Liver (tissue), 9 donors: ENCODE results near the gene KCNMA1. TPM values are rescaled to one million over a fixed set of nuclear protein-coding genes. Genes with fewer than 3 reads are reported as not detected.

ENCODE experiments used
- DNase-seq: peaks from one replicate; pipeline ENCODE4 v3.0.0-alpha.2; 2017; ENCODE audit warnings: low spot score
- H3K27ac ChIP-seq, 2 donors: one replicate each; pipeline ENCODE4 v1.7.0; 2013; ENCODE audit warnings: inconsistent platforms in 2 of 2, low read length in 2 of 2, control low read depth in 1 of 2, low read depth in 1 of 2, mild to moderate bottlenecking in 1 of 2
- H3K27me3 ChIP-seq, 4 donors: one replicate each; pipeline versions ENCODE4 v1.6.1 to v1.7.0; 2013; ENCODE audit warnings: low read length in 3 of 4, inconsistent platforms in 1 of 4, mild to moderate bottlenecking in 1 of 4, moderate library complexity in 1 of 4; ENCODE audit not compliant: control insufficient read depth in 4 of 4, insufficient read depth in 4 of 4
- H3K36me3 ChIP-seq, 4 donors: one replicate each; pipeline versions ENCODE4 v1.6.1 to v1.7.0; 2013; ENCODE audit warnings: low read length in 3 of 4, mild to moderate bottlenecking in 3 of 4, low read depth in 1 of 4, moderate library complexity in 1 of 4; ENCODE audit not compliant: control insufficient read depth in 4 of 4, insufficient read depth in 3 of 4
- H3K4me1 ChIP-seq, 4 donors: one replicate each; pipeline versions ENCODE4 v1.6.1 to v1.7.0; 2013; ENCODE audit warnings: low read length in 3 of 4, mild to moderate bottlenecking in 3 of 4, moderate library complexity in 1 of 4; ENCODE audit not compliant: control insufficient read depth in 4 of 4, insufficient read depth in 4 of 4
- H3K4me3 ChIP-seq, 3 donors: one replicate each; pipeline versions ENCODE4 v1.6.1 to v1.7.0; 2013; ENCODE audit warnings: low read length in 3 of 3, control low read depth in 1 of 3, low read depth in 1 of 3, mild to moderate bottlenecking in 1 of 3
- H3K9ac ChIP-seq, 2 donors: one replicate each; pipeline ENCODE4 v1.7.0; 2013; ENCODE audit warnings: low read length in 2 of 2, mild to moderate bottlenecking in 2 of 2, moderate library complexity in 2 of 2, control low read depth in 1 of 2, low read depth in 1 of 2
- H3K9me3 ChIP-seq, 4 donors: one replicate each; pipeline versions ENCODE4 v1.6.1 to v1.7.0; 2013; ENCODE audit warnings: low read length in 3 of 4; ENCODE audit not compliant: control insufficient read depth in 4 of 4
- EGR1 ChIP-seq, 2 donors: IDR thresholded peaks; 2 replicates each; pipeline ENCODE4 v1.6.1; 2016 to 2018; ENCODE audit warnings: antibody characterized with exemption in 2 of 2, low read depth in 2 of 2
- FOXA1 ChIP-seq: IDR thresholded peaks from 2 replicates; pipeline ENCODE4 v1.6.1; 2016; ENCODE audit warnings: antibody characterized with exemption
- FOXA2 ChIP-seq: IDR thresholded peaks from 2 replicates; pipeline ENCODE4 v1.6.1; 2016; ENCODE audit warnings: antibody characterized with exemption
- GABPA ChIP-seq, 2 donors: IDR thresholded peaks in 1 of 2; conservative IDR thresholded peaks in 1 of 2; 2 replicates each; pipeline ENCODE4 v1.6.1; 2016; ENCODE audit warnings: antibody characterized with exemption in 2 of 2, mild to moderate bottlenecking in 1 of 2, moderate library complexity in 1 of 2
- HNF4A ChIP-seq, 2 donors: conservative IDR thresholded peaks; 2 replicates each; pipeline ENCODE4 v1.6.1; 2016; ENCODE audit warnings: antibody characterized with exemption in 2 of 2, mild to moderate bottlenecking in 2 of 2
- HNF4G ChIP-seq: IDR thresholded peaks from 2 replicates; pipeline ENCODE4 v1.6.1; 2016; ENCODE audit warnings: antibody characterized with exemption
- JUND ChIP-seq, 2 donors: IDR thresholded peaks; 2 replicates each; pipeline ENCODE4 v1.6.1; 2016; ENCODE audit warnings: antibody characterized with exemption in 2 of 2
- NR2F2 ChIP-seq: IDR thresholded peaks from 2 replicates; pipeline ENCODE4 v1.6.1; 2016; ENCODE audit warnings: antibody characterized with exemption
- RAD21 ChIP-seq, 2 donors: IDR thresholded peaks; 2 replicates each; pipeline ENCODE4 v1.6.1; 2016; ENCODE audit warnings: antibody characterized with exemption in 2 of 2, mild to moderate bottlenecking in 2 of 2
- RXRA ChIP-seq, 2 donors: IDR thresholded peaks; 2 replicates each; pipeline ENCODE4 v1.6.1; 2017 to 2018; ENCODE audit warnings: antibody characterized with exemption in 2 of 2, mild to moderate bottlenecking in 1 of 2
- SP1 ChIP-seq: IDR thresholded peaks from 2 replicates; pipeline ENCODE4 v1.6.1; 2018; ENCODE audit warnings: antibody characterized with exemption, mild to moderate bottlenecking
- TAF1 ChIP-seq: conservative IDR thresholded peaks from 2 replicates; pipeline ENCODE4 v1.6.1; 2016; ENCODE audit warnings: antibody characterized with exemption, mild to moderate bottlenecking
- YY1 ChIP-seq: IDR thresholded peaks from 2 replicates; pipeline ENCODE4 v1.6.1; 2016; ENCODE audit warnings: antibody characterized with exemption, mild to moderate bottlenecking
- WGBS: extraction: QIAGEN DNeasy Blood & Tissue Kit; methylation state at CpG from one replicate; pipeline ENCODE4 v1.1.7; 2013; 5-methylcytosine and 5-hydroxymethylcytosine counted together
- polyA plus RNA-seq, 2 donors: library from polyadenylated mRNA; stranded (reverse) in 1 of 2; unstranded in 1 of 2; fragments of 200-250 nt in 1 of 2; fragments of >200 nt in 1 of 2; fragmentation: Nextera tagmentation in 1 of 2; extraction: Ambion mirVana in 1 of 2; gene quantifications; one replicate each; pipeline versions ENCODE4 v1.2.1 to v1.2.3, GENCODE V29; 2013 to 2015
- total RNA-seq, 2 donors: library from RNA; depleted of rRNA; stranded (reverse); fragments of >200 nt; gene quantifications; one replicate each; pipeline ENCODE4 v1.2.3, GENCODE V29; 2014
- TF ChIP-seq, protein P1 (sequence below): IDR thresholded peaks from 2 replicates; pipeline ENCODE4 v1.6.1; 2016; ENCODE audit warnings: antibody characterized with exemption
- TF ChIP-seq, protein P2 (sequence below): IDR thresholded peaks from 2 replicates; pipeline ENCODE4 v1.6.1; 2016; ENCODE audit warnings: antibody characterized with exemption
- TF ChIP-seq, protein P3 (sequence below): IDR thresholded peaks from 2 replicates; pipeline ENCODE4 v1.6.1; 2016; ENCODE audit warnings: antibody characterized with exemption
- TF ChIP-seq, protein P4 (sequence below): fragments of 150-350 bp; IDR thresholded peaks from 2 replicates; pipeline ENCODE4 v1.5.1; 2017; ENCODE audit warnings: improper control_type of control experiment, low read depth, low read length; ENCODE audit not compliant: missing input control
- TF ChIP-seq, protein P5 (sequence below): IDR thresholded peaks from 2 replicates; pipeline ENCODE4 v1.6.1; 2016; ENCODE audit warnings: antibody characterized with exemption, mild to moderate bottlenecking
- donor health status: healthy.
- donor health status: healthy.
- donor health status: healthy.
- donor health status: healthy.
- donor health status: healthy.

KCNMA1 gene
- total and polyA plus RNA-seq, 4 donors = 2.5 to 9.7 (median 4.7) TPM

DNA sequence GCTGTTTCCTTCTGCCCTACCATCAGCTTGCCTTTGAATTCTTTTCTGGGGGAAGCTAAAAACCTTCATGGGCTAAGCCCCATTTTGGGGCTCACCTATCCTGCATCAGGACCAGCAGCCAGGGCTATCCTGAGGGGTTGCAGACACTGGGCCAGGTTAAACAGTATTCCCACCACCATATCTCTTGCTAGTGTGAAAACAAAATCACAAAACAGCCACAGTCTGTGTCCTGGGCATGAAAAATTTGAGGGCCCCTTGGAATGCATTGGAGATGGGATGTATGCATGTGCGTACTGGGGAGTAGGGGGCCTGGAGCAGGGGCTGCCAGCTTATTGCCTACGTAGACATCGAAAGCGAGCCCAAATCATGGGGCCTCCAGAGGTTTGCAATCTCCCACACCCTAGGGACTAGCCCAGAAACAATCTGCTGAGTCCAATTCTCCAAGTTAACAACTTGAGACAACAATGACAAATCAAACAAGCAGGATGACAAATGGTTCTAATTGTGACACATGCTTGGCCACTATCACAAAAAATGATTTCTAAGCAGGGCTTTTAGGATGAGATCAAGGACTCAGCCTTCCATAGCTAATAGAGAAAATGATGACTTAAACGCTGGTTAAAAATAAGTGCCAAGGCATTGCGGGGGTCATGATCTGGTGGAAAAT, 557.1 kb downstream of the KCNMA1 start:
- Histone ChIP-seq H3K27ac (no peak overlapping the region), H3K4me1 (peaks cover 8 to 15% (median 12%) of the 10 kb centered on the region in 4 donors), H3K27me3 (no peaks in the 10 kb centered on the region), H3K9me3 (no peaks in the 10 kb centered on the region), H3K9ac (no peak overlapping the region), H3K4me3 (no peak overlapping the region), H3K36me3 (no peaks in the 10 kb centered on the region)
- 96% methylated on average over 6 of the region's 6 CpGs for whole genome bisulfite sequencing
- TF ChIP-seq GABPA (IDR thresholded peaks at IDR 0.05 in 1 of 2, conservative IDR thresholded peaks at IDR 0.05 in 1 of 2) (no peak), FOXA1 (no peak), HNF4A (conservative IDR thresholded peaks at IDR 0.05) (no peak), RXRA (IDR thresholded peaks at IDR 0.05) (no peak)
- TF ChIP-seq, protein P1, sequence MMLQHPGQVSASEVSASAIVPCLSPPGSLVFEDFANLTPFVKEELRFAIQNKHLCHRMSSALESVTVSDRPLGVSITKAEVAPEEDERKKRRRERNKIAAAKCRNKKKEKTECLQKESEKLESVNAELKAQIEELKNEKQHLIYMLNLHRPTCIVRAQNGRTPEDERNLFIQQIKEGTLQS = no peak
- DNase-seq = no peak

DNA sequence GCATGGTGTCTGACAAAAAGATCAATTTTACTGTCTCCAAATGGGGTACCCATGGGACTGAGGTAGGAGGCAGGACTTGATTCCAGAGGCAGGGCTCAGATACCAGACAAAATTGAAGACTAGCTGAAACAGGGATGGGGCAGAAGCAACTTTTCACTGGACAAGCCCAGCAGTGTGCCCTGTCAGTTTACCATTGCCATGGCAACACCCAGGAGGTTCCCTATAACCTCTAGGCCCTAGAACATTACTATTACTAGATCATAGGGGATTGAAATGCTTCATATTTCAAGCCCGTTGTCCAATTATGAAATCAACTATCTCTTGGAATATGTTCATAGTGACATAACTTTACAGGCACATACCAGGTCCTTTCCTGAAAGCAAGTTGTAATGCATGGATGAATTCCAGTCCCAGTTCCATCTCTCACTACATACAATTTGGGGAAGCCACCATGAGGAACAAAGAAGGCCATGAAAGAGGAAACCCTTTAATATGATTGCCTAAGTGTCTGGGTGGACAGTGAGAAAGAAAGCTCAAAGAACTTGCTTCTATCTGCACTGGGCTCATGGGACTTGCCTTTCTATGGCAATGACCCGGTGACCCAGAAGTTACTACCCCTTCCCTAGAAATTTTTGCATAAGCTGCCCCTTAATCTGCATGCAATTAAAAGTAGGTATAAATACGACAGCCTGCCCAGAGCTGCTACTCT, 557.9 kb downstream of the KCNMA1 start:
- Histone ChIP-seq H3K4me3 (no peak overlapping the region), H3K27ac (no peak overlapping the region), H3K9ac (no peak overlapping the region), H3K27me3 (no peaks in the 10 kb centered on the region), H3K36me3 (no peaks in the 10 kb centered on the region), H3K4me1 (peaks cover 8 to 17% (median 12%) of the 10 kb centered on the region in 4 donors), H3K9me3 (no peaks in the 10 kb centered on the region)
- TF ChIP-seq FOXA2 = no peak
- TF ChIP-seq, protein P1 = no peak
- no peak for TF ChIP-seq JUND (IDR thresholded peaks at IDR 0.05)
- no peak for TF ChIP-seq EGR1 (IDR thresholded peaks at IDR 0.05; ENCODE audit: low read depth in 2 of 2)
- TF ChIP-seq HNF4A (conservative IDR thresholded peaks at IDR 0.05) = no peak
- no peak for TF ChIP-seq HNF4G
- no peak for TF ChIP-seq RXRA (IDR thresholded peaks at IDR 0.05)
- TF ChIP-seq, protein P2, sequence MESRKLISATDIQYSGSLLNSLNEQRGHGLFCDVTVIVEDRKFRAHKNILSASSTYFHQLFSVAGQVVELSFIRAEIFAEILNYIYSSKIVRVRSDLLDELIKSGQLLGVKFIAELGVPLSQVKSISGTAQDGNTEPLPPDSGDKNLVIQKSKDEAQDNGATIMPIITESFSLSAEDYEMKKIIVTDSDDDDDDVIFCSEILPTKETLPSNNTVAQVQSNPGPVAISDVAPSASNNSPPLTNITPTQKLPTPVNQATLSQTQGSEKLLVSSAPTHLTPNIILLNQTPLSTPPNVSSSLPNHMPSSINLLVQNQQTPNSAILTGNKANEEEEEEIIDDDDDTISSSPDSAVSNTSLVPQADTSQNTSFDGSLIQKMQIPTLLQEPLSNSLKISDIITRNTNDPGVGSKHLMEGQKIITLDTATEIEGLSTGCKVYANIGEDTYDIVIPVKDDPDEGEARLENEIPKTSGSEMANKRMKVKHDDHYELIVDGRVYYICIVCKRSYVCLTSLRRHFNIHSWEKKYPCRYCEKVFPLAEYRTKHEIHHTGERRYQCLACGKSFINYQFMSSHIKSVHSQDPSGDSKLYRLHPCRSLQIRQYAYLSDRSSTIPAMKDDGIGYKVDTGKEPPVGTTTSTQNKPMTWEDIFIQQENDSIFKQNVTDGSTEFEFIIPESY = no peak
- TF ChIP-seq, protein P3, sequence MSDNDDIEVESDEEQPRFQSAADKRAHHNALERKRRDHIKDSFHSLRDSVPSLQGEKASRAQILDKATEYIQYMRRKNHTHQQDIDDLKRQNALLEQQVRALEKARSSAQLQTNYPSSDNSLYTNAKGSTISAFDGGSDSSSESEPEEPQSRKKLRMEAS = no peak
- TF ChIP-seq GABPA (IDR thresholded peaks at IDR 0.05 in 1 of 2, conservative IDR thresholded peaks at IDR 0.05 in 1 of 2) = no peak
- no peak for TF ChIP-seq SP1
- TF ChIP-seq YY1 = no peak
- no peak for TF ChIP-seq TAF1
- TF ChIP-seq, protein P4, sequence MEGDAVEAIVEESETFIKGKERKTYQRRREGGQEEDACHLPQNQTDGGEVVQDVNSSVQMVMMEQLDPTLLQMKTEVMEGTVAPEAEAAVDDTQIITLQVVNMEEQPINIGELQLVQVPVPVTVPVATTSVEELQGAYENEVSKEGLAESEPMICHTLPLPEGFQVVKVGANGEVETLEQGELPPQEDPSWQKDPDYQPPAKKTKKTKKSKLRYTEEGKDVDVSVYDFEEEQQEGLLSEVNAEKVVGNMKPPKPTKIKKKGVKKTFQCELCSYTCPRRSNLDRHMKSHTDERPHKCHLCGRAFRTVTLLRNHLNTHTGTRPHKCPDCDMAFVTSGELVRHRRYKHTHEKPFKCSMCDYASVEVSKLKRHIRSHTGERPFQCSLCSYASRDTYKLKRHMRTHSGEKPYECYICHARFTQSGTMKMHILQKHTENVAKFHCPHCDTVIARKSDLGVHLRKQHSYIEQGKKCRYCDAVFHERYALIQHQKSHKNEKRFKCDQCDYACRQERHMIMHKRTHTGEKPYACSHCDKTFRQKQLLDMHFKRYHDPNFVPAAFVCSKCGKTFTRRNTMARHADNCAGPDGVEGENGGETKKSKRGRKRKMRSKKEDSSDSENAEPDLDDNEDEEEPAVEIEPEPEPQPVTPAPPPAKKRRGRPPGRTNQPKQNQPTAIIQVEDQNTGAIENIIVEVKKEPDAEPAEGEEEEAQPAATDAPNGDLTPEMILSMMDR = no peak
- TF ChIP-seq, protein P5, sequence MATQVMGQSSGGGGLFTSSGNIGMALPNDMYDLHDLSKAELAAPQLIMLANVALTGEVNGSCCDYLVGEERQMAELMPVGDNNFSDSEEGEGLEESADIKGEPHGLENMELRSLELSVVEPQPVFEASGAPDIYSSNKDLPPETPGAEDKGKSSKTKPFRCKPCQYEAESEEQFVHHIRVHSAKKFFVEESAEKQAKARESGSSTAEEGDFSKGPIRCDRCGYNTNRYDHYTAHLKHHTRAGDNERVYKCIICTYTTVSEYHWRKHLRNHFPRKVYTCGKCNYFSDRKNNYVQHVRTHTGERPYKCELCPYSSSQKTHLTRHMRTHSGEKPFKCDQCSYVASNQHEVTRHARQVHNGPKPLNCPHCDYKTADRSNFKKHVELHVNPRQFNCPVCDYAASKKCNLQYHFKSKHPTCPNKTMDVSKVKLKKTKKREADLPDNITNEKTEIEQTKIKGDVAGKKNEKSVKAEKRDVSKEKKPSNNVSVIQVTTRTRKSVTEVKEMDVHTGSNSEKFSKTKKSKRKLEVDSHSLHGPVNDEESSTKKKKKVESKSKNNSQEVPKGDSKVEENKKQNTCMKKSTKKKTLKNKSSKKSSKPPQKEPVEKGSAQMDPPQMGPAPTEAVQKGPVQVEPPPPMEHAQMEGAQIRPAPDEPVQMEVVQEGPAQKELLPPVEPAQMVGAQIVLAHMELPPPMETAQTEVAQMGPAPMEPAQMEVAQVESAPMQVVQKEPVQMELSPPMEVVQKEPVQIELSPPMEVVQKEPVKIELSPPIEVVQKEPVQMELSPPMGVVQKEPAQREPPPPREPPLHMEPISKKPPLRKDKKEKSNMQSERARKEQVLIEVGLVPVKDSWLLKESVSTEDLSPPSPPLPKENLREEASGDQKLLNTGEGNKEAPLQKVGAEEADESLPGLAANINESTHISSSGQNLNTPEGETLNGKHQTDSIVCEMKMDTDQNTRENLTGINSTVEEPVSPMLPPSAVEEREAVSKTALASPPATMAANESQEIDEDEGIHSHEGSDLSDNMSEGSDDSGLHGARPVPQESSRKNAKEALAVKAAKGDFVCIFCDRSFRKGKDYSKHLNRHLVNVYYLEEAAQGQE = no peak
- TF ChIP-seq FOXA1 = no peak
- no peak for TF ChIP-seq NR2F2
- no peak for TF ChIP-seq RAD21 (IDR thresholded peaks at IDR 0.05)
- DNase-seq = no peak
- WGBS = 57% methylated on average over 3 of the region's 3 CpGs
